M059J (cell line): Measurements from ENCODE around the gene TNRC6B. TPM values are rescaled to one million over a fixed set of nuclear protein-coding genes. Genes with fewer than 3 reads are reported as not detected.

Source experiments
- DNase-seq: peaks from one replicate; pipeline ENCODE4 v3.0.0-alpha.2; 2012; ENCODE audit warnings: low read depth
- total RNA-seq: library from RNA; depleted of rRNA; stranded (reverse); fragments of >200 nt; shearing (Covaris generic); gene quantifications from 2 replicates; pipeline ENCODE4 v1.2.3, GENCODE V29; 2014

TNRC6B gene
- total RNA-seq, 1 experiment from 2014 or later: 31.2 TPM

GRCh38 chr22:40240686-40241085 is 63.0 kb downstream of the TNRC6B start:
- peak; percentile 15 for DNase-seq

DNA sequence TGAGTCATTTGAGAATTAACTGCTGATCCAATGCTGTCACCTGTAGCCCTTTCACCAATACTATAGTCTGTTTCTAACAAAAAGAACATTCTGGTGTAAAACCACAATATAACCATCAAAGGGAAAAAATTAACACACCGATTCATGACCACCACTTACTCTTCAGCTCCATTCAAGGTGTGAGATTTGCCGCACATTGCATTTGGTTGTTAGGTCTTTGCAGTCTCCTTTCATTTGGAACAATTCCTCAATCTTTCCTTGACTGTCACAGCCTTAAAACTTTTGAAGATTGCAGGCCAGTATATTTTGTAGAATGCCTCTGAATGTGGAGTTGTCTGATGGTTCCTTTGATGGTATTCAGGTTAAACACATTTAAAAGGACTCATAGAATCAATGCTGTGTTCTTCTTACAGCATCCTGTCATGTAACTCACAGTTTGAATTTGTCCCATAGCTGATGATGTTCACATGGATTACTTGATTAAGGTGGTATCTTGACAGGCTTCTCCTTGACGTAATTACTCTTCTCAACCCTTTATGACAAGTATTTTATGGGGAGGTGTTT is 63.6 kb downstream of the TNRC6B start:
- DNase-seq: no peak

GRCh38 chr22:40243891-40244290 is 66.2 kb downstream of the TNRC6B start:
- DNase-seq: no peak

DNA sequence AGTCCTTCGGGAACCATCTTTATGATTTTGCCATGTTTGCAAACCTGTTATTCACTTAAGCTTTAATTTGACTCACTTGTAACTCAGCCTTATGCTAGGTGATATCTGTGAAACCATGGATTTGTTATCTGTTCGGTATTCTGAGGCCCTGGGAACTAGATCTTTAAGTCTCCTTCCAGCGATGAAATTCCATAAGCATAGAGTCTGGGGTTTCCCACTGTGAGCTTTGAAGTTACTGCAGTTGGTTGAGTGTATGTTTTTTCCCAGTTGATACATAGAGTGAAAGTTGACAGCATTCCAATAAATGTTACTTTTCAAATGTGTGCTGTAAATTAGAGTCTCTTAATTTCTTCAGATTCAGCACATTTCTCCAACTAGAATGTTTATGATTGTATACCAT is 66.9 kb downstream of the TNRC6B start:
- no peak for DNase-seq

DNA sequence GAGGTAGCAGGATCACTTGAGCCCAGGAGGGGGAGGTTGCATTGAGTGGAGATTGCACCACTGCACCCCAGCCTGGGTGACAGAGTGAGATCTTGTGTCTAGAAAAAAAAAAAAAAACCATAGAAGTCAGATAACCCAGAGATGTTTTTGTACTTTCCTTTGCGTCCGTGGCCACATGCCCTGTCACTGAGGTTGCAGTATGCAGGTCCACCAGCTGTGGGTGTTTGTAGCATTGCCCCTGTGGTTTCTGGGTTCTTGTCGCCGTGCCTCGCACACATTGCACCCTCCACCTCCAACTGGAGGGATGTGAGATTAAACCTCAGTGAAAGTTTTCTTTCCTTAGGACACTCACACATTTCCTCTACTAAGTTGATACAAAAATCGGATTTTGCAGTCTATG is 70.3 kb downstream of the TNRC6B start:
- DNase-seq: no peak

GRCh38 chr22:40249286-40249685 is 71.6 kb downstream of the TNRC6B start:
- no peak for DNase-seq

DNA sequence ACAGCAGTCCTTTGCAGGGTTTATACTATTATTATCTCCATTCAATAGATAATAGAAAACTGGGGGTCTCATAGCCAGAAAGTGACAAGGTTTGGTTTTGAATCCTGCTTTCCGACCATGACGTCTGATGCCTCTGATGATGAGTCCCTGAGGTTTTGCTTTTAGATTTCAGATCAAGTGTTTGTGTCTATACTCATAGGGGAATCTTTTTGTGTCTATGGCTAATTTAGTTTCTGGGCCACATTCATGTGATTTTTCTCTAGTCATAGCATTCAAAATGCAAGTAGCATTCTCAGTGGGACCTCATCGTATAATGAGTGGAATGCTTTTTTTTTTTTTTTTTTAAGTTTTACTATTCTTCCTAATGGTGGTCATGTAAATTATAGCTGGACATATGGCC is 72.9 kb downstream of the TNRC6B start:
- DNase-seq: no peak

DNA sequence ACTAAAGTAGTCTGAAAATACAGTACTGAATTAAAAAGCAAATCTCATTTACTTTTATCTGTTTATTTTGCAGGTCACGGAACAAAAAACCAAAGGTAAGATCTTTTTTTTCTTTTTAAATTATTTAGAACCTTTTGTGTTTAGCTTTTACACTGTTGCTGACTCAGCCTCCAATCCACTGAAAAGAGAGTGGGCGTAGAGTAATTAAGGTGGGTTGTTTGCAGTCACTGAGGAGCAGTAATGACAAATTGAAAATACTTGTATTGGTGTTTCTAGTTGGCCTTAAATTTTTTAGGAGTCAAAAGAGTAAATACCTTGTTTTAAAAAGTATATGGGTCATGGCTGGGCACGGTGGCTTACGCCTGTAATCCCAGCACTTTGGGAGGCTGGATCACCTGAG is 73.4 kb downstream of the TNRC6B start:
- DNase-seq: no peak

GRCh38 chr22:40252146-40252545 is 74.4 kb downstream of the TNRC6B start:
- no peak for DNase-seq

DNA sequence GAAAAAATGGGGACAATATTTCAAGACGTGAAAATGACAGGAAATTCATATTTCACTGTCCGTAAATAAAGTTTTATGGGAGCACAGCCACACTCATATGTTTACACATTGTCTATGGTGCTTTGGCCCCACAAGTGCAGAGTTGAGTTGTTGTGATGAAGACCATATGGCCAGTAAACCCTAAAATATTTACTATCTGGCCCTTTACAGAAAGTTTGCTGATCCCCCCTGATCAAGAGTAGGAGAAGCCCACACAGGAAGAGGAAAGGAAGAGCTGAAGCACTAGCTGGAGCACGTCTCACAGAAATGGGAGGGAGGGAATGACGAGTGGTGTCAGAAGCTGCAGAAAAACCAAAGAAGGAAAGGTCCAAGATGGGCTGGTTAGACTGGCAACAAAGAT is 78.8 kb downstream of the TNRC6B start:
- DNase-seq: no peak

GRCh38 chr22:40258017-40258416 is 80.3 kb downstream of the TNRC6B start:
- DNase-seq: peak; percentile 13

DNA sequence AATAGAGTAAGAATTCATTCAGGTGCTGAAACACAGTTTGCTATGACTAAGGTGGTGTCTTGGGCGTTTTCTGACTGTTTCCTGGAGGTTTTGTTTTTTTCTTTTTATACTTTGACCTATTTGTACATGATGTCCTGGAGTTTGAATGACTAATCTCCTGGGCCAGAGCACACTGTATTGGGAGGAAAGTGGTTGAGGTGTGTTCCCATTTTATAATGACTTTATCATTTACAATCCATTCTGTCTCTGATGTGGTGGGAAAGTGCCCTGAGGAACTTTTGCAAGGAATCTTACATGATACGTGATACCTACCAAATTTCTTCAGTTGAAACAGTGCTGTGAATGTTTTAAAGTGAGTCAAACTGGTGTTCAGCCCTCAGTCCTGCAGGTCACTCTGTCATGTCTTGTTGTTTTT is 80.8 kb downstream of the TNRC6B start:
- DNase-seq: peak; percentile 87

DNA sequence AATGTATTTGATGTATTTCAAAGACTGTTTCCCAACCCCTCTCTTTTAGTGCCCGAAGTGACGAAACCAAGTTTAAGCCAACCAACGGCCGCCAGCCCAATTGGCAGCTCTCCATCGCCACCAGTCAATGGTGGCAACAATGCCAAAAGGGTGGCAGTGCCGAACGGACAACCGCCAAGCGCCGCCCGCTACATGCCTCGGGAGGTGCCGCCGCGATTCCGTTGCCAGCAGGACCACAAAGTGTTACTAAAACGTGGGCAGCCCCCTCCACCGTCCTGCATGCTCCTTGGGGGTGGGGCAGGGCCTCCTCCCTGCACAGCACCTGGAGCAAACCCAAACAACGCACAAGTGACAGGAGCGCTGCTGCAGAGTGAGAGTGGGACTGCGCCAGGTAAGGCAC is 84.1 kb downstream of the TNRC6B start:
- DNase-seq: no peak

- DNase-seq: no peak
These were observed 85.5 kb downstream of the TNRC6B start for GRCh38 chr22:40263191-40263590.

DNA sequence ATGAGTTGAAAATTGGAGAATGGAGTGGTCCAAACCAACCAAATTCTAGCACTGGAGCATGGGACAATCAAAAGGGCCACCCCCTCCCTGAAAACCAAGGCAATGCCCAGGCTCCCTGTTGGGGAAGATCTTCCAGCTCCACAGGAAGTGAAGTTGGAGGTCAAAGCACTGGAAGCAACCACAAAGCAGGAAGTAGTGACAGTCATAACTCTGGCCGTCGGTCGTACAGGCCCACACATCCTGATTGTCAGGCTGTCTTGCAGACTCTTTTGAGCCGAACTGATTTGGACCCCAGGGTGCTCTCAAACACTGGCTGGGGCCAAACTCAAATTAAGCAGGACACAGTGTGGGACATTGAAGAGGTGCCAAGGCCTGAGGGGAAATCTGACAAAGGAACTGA is 88.1 kb downstream of the TNRC6B start:
- DNase-seq: peak; percentile 3

- DNase-seq: no peak
These were observed 92.3 kb downstream of the TNRC6B start for GRCh38 chr22:40270031-40270430.

DNA sequence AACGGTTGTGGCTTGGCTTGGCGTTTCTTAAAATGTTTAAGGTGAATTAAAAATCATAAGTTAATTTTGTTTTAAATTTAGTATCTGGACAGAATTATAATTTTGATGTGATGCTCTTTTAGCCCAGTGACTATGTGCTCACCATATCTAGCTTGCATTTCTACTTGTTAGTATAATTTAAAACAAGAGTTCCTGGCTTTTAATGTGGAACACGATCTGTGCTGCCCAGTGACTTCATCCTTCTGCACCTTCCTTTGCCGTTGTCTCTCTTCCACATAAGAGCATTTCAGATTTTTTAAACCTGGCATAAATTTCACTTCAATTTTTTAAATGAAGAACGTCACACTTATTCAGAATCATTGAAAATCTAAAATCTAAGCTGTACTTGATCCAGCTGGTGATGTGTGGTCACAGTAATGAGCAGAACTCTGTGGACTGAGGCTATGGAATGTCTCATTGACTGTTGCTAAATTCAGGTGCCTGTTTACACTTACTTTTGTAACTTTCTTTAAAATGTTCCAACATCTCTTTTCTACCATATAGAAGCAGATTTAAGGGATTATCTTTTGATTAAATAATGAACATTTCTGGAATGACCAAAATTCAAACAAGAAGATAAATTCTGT is 93.1 kb downstream of the TNRC6B start:
- no peak for DNase-seq

DNA sequence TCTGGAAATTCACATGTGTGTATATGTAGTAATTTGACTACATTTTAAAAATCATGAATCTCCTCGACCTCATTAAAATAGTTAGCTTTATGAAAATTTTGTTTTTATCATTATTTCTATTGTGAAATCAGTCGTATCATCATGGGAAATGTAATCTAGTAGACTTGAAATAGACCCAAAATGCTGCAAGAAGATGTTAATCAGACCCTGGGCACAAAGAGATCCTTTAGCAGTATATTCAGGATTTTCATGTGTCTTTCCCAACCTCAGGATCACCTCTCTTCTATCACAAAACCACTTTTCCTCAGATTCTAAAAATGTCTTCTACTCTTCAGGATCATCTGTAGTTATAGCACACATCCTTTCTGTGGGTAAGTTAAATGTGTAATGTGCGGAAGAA is 93.7 kb downstream of the TNRC6B start:
- DNase-seq: no peak

DNA sequence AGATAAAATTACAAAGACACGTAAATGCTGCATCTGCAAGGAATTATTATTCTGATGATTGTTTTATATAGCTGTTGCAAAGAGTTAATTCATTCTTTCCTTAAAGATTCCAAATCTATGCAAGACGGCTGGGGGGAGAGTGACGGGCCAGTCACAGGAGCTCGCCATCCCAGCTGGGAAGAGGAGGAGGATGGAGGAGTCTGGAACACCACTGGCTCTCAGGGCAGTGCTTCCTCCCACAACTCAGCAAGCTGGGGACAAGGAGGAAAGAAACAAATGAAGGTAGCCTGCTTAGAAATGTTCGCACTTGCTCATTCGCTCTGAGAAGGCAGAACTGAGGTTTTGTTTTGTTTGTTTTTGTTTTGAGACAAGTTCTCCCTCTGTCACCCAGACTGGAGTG is 95.6 kb downstream of the TNRC6B start:
- DNase-seq: no peak

- DNase-seq: peak; percentile 18
These were observed 99.5 kb downstream of the TNRC6B start for GRCh38 chr22:40276996-40277823.

- no peak for DNase-seq
These were observed 101.3 kb downstream of the TNRC6B start for GRCh38 chr22:40279017-40279416.

DNA sequence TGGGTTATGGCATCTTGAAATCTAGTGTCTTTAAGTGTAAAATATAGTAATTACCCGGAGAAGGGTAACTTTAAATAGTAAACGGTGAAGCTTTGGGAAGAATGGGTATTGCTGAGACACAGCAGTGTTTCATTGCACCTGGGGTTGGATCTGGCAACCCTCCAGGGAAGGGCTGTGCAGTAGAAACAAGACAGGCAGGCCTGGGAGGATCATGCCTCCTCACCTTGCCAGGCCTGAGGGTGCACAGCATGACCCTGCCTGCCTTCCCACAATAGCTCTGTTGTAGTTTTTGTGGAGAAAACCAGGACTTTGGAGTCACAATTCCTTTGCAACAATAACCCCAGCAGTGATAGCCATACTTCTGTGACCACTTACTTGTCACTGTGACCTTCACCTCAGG is 104.0 kb downstream of the TNRC6B start:
- DNase-seq: no peak

DNA sequence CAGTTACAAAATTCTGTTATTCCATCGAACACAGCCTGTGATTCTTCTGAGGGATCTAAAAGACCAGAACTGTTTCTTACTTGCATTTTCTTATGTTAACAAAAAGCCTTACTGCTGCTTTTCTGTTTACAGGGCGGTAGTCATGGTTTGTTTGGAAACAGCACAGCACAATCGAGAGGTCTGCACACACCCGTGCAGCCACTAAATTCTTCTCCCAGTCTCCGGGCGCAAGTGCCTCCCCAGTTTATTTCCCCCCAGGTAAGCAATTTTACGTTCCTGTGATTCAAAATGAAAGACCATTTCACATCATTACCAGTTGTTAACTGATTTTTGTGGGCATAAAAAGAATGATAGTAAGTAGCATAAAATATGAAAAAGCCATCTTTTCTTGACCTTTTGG is 107.8 kb downstream of the TNRC6B start:
- DNase-seq: no peak
